ENCODE results near the gene TEX22.

The TEX22 gene

GRCh38 chr14:105385322-105385637 lies 13.1 kb upstream of the TEX22 start:
- DNase-seq: no peak

DNA sequence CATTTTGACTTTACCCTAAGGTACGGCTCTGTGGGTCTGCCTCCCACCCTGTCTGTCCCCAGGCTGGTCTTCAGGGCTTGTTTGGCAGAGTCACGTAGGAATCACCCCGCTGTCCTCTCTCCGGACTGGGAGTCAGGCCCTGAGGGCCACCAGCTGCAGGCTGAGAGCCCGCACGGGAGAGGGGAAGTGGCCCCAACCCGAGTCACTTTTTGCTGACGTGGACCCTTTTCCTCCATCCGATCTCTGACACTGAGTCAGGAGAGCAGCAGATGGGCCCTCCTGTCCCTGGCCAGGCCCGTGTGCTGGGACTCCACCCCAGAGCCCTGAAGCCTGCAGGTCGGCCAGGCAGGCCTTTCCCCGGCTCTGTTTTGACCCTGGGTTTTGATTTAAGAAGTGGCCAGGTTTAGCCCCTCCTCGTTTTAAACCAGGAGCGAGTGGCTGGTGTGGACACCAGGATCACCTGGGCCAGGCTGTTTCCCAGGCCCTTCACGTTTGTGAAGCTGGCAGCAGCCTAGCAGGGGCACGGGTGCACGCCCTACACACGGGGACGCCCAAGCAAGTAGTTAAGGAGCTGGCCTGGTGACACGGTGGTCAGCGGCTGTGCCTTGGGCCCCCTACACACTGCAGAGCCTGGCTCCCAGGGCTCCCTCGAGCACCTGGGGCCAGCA lies 12.5 kb upstream of the TEX22 start:
- no peak for DNase-seq

DNA sequence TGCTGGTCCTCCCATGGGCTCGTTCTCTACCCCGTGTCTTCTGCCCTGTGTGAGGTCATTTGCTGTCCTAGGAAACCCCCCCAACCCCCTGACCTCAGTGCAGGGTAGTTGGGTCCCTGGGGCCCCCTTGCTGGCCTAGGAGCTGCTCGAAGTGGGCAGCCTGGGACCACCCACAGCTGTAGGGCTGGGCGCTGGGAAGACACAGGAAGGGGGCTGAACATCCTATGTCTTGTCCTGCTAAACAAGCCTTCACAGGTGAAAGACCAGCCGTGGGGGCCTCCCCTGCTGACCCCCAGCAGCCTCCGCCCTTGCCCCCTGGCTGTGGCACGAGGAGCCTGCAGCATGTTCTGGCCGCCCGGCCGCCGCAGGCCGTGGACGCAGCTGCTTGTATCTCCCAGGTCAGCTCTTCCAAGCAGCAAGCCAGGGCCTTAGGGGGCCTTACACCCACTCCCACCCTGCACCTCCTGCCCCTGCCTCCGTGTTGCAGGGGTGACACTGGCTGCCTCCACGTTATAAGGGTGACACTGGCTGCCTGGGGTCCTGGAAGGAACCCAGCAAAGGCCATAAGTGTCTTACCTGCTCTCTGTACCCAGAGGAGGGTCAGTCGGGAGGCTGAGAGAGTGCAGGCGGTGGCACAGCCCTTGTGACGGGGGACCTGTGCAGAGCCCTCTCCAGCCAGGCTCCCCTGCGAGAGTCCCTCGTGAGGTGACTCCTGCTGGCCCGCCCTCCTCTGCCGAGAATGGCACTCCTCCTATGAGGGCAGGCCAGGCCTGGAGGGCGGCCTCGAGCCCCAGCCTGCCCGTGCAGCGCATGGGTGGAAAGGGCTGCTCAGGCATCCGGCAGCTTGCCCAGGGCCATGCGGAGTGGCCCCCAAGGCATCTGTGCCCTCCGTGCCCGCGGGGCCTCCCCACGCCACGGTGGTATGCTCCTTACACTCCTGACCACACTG lies 11.5 kb upstream of the TEX22 start:
- DNase-seq: no peak

- DNase-seq: no peak
Observed at GRCh38 chr14:105387530-105387922, 10.8 kb upstream of the TEX22 start.

DNA sequence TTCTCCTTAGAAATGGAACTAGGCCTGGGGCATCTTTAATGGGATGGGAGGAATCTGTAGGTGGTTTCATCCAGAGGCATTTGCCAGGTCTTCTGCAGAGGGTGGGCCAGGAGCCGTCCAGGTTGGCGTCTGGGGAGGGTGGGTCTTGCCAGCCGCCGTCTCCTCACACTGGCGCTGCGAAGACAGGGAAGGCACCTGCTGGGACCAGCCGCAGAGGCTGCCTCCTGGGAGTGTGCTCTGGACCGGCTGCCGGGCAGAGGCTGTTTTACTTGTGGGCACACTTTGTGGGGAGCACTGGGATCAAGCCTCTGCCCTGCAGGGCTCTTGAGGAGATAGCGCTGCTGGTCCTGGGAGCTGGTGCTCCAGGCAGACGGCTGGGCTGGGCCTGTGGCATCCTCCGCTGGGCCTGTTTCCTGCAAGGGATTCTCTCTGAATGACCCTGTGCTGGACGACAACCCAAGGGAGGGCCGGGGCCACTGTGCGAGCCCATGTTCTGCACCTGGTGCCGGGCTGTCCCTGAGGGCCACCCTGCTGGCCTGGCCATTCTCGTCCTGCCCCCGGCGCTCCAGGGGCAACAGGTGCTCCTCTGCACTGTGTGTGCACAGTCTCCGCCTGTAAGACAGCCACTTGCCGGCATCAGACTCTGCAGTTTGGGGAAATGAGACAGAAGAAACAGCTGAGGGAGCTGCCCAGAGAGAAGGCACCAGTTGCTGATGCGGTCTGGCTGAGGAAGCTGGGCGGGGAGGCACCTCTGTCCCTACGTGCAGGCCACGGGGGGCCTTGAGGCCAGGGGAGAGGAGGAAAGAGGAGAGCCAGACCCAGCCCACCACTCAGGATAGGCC lies 10.0 kb upstream of the TEX22 start:
- peak; percentile 48 to 55 for DNase-seq

DNA sequence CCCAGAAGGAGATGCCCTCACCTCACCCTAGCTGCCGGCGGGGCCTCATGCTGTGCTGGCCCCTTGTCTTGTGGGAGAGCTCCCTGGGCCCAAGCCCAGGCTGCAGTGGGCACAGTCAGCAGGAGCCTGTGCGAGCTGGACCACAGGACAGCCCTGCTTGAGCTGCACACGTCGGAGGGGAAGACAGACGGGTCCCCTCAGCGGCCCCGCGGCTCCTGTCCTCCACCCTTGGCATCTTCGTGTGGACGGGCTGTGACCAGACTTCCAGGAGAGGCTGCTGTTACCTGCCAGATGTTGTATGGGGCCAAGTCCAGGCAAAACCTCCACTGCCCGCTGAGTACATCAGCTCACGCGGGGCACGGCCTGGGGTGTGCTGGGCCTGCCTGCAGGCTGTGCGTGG lies 9.4 kb upstream of the TEX22 start:
- no peak for DNase-seq

DNA sequence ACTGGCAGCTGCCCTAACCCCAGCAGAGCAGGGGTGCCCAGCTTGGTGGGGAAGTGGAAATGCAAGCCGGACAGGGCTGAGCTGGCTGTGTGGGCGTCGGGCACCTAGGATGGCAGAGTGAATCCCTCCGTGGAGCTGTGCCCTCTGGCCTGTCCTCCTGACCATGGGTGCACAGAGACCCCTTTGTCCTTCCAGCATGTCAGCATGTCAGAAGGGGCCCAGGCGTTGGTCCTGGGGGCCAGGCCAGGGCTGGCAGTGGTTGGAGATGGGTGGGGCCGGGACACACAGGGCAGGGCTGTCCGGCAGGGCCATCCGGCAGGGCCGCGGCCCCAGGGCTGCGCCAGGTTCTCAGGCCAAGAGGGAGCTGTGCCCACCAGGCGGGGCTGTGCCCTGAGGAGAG lies 8.8 kb upstream of the TEX22 start:
- DNase-seq: peak; percentile 46 to 48

- DNase-seq: peak; percentile 61 to 68
Observed at GRCh38 chr14:105389976-105390848, 8.1 kb upstream of the TEX22 start.

- DNase-seq: no peak
Observed at GRCh38 chr14:105390849-105391500, 7.4 kb upstream of the TEX22 start.

GRCh38 chr14:105391541-105391940 lies 6.8 kb upstream of the TEX22 start:
- no peak for DNase-seq

- no peak for DNase-seq
Observed at GRCh38 chr14:105392131-105393090, 5.9 kb upstream of the TEX22 start.

DNA sequence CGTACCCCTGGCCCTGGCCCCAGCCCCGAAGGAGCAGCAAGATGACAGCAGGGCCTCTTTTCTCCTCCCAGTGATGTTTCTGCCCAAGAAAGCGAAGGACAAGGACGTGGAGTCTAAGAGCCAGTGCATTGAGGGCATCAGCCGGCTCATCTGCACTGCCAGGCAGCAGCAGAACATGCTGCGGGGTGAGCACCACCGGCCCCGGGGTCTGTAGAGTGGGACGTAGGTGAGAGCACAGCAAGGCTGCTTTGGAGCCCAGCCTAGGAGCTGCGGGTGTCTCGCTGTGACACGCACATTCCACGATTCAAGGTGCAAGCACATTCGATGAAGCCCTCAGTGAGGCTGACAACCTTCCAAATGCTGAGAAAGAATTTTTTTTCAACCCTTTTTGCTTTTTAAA lies 5.2 kb upstream of the TEX22 start:
- DNase-seq: no peak

DNA sequence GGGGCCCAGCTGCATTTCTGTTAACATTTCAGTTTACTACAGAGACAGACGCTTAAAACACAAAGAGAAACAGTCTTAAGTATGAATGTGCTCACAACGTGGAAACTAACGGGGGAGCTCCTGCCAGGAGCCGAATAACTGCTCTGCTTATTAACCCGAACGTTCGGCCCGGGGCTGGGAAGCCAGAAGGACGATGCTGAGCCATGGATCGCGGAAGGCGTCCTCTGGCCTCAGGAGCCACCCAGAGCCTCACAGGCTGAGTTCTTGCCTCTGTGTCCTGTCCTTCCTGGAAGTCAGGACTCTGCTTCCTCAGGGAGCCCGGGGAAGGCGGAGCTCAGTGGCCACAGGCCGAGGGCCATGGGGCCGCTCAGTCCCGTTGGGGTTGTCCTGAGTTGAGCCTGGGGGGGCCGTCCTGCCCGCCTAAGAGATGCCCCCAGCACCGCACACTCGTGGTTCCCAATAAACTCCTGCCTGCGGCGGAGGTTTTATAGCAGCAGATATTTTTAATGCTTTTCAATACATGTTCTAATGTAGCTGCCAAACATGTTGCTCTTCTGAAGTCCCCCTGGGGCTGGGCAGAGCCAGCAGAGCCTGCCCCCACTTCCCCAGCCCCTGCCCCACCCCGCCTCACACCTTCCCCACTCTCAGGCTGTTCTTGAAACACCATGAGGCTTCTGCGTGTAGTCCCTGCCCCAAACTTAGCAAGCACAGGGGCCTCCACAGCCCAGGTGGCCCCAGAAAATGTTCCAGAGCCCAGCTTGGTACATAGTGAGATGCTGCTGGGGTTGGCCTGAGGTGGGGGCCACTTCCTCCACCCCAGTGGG lies 3.4 kb upstream of the TEX22 start:
- DNase-seq: no peak

DNA sequence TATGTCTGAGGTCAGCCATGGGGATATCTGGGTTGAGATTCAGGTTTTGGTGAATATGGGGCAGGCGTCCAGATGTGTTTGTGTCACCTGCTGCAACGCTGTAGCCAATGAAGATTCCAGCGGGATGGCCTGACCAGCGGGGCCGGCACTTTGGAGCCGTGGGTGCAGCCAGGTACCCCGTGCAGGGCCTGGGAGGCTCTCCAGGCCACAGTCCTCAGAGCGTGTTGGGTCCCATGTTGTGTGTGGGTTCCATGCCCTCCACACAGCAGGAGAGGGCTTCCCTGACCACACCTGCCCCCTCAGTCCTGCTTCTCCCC lies 2.8 kb upstream of the TEX22 start:
- DNase-seq: no peak

- no peak for DNase-seq
Observed at GRCh38 chr14:105397350-105397931, 897 bp upstream of the TEX22 start.

DNA sequence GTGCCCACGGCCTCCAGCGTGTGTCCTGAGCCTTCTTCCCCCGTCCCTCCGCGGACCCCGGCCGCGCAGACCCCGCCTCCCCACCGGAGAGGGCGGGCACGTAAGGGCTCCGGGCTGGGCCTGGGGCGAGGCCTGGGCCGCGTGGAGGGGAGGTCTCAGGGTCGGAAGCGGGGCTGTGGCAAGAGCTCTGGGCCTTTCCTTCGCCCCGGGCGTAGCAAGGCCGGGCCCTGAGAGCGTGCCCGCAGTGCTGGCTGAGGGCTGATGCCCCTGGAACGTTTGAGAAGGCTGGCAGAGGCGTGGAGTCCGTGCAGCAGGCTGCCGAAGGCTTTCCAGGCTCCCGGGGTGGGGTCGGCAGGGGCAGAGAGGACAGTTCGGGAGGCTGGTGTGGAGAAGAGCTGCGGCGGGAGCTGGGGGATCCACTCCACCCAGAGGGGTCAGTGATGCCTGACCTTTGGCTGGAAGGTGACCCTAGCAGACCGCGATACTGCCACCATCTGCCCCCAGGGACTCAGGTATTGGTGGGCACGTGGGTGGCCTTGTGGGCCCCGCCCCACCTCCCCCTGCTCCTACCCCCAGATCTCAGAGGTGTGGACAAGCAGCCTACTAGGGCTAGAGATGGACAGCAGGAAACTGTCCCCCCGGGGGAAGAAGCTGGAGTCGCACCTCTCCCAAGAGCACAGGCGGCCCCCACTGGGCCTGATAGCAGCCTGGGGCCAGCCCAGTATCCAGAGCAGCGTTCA lies 558 bp downstream of the TEX22 start:
- peak; percentile 9 to 19 for DNase-seq

- DNase-seq: no peak
Observed at GRCh38 chr14:105399466-105399775, 1.1 kb downstream of the TEX22 start.

DNA sequence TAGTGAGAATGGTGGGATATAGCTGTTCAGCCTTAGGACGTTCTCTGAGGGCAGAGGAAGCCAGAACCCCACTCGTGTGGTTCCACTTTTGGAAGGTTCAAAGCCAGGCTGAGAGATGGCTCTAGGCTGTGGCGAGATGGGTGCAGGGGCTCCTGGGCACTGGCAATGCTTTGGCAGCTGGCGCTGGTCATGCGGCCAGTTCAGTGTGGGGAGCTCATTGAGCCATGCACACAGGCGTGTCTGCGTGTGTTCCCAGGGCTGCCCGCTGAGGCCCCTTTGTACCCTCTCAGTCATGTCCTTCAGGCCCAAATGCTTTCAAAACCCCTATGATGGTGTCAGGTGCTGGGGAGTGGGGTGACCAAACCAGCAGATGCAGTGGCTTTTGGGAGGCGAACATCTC lies 1.7 kb downstream of the TEX22 start:
- DNase-seq: no peak

- DNase-seq: no peak
Observed at GRCh38 chr14:105401699-105402098, 3.4 kb downstream of the TEX22 start.
